GM23248 (cell line): Measurements from ENCODE around the gene POLR1A.

Experiments
- EZH2 ChIP-seq: fragments of 200-600 bp; sonication (generic); IDR thresholded peaks from 2 replicates; pipeline ENCODE4 v1.6.1; 2018; ENCODE audit warnings: antibody characterized with exemption, mild to moderate bottlenecking; ENCODE audit not compliant: insufficient read depth, poor library complexity, severe bottlenecking
- EZH2phosphoT487 ChIP-seq: fragments of 200-600 bp; sonication (generic); IDR thresholded peaks from 2 replicates; pipeline ENCODE4 v1.6.1; 2018; ENCODE audit warnings: antibody characterized with exemption, moderate library complexity, mild to moderate bottlenecking, low read depth; ENCODE audit not compliant: insufficient read depth

GRCh38 chr2:86003967-86004366, 101.7 kb downstream of the POLR1A start:
- no peak for TF ChIP-seq EZH2
- no peak for TF ChIP-seq EZH2phosphoT487
